Hepatocyte (in vitro differentiated cells): ENCODE measurements around the gene PCDH1. TPM values are rescaled to one million over a fixed set of nuclear protein-coding genes. Genes with fewer than 3 reads are reported as not detected.

Source experiments
- DNase-seq: peaks from one replicate; pipeline ENCODE4 v3.0.0-alpha.2; 2016; ENCODE audit warnings: low spot score
- H2AFZ ChIP-seq: fragments of 200-600 bp; sonication (generic); 2 replicates; pipeline ENCODE4 v1.6.0; 2016; ENCODE audit warnings: antibody characterized with exemption, mild to moderate bottlenecking
- H3K27ac ChIP-seq: fragments of 200-600 bp; sonication (generic); 2 replicates; pipeline ENCODE4 v1.5.1; 2016; ENCODE audit warnings: mild to moderate bottlenecking
- H3K27me3 ChIP-seq: fragments of 200-600 bp; sonication (generic); 2 replicates; pipeline ENCODE4 v1.6.1; 2016
- H3K36me3 ChIP-seq: fragments of 200-600 bp; sonication (generic); replicated peaks from 2 replicates; pipeline ENCODE4 v1.5.1; 2016; ENCODE audit warnings: low read depth; ENCODE audit not compliant: insufficient read depth
- H3K4me1 ChIP-seq: fragments of 200-600 bp; sonication (generic); 2 replicates; pipeline ENCODE4 v1.5.1; 2016; ENCODE audit warnings: mild to moderate bottlenecking, moderate library complexity; ENCODE audit not compliant: insufficient read depth
- H3K4me2 ChIP-seq: fragments of 200-600 bp; sonication (generic); 2 replicates; pipeline ENCODE4 v1.6.0; 2016
- H3K4me3 ChIP-seq: fragments of 200-600 bp; sonication (generic); 2 replicates; pipeline ENCODE4 v1.5.1; 2016; ENCODE audit warnings: mild to moderate bottlenecking
- H3K79me2 ChIP-seq: fragments of 200-600 bp; sonication (generic); 2 replicates; pipeline ENCODE4 v1.6.0; 2017; ENCODE audit warnings: mild to moderate bottlenecking
- H3K9me2 ChIP-seq: fragments of 200-600 bp; sonication (generic); replicated peaks from 2 replicates; pipeline ENCODE4 v1.6.0; 2017; ENCODE audit warnings: mild to moderate bottlenecking; ENCODE audit not compliant: insufficient read depth
- H3K9me3 ChIP-seq: fragments of 200-600 bp; sonication (generic); 2 replicates; pipeline ENCODE4 v1.5.1; 2016; ENCODE audit warnings: low read depth, mild to moderate bottlenecking
- H4K20me1 ChIP-seq: fragments of 200-600 bp; sonication (generic); 2 replicates; pipeline ENCODE4 v1.6.0; 2016; ENCODE audit warnings: mild to moderate bottlenecking; ENCODE audit not compliant: insufficient read depth, poor library complexity, severe bottlenecking
- CTCF ChIP-seq: fragments of 200-600 bp; sonication (generic); IDR thresholded peaks from 2 replicates; pipeline ENCODE4 v1.5.1; 2016; ENCODE audit warnings: antibody characterized with exemption, mild to moderate bottlenecking; ENCODE audit not compliant: poor library complexity
- EZH2 ChIP-seq: fragments of 200-600 bp; sonication (generic); IDR thresholded peaks from 2 replicates; pipeline ENCODE4 v1.6.1; 2016; ENCODE audit warnings: antibody characterized with exemption, mild to moderate bottlenecking, borderline replicate concordance
- EZH2phosphoT487 ChIP-seq: fragments of 200-600 bp; sonication (generic); IDR thresholded peaks from one replicate; pipeline ENCODE4 v1.6.1; 2018; ENCODE audit warnings: antibody characterized with exemption, mild to moderate bottlenecking, low read depth, moderate library complexity; ENCODE audit not compliant: unreplicated experiment, severe bottlenecking
- WGBS: methylation state at CpG from one replicate; pipeline ENCODE4 v1.1.6; 2016; ENCODE audit warnings: low lambda C conversion rate; ENCODE audit errors: missing lambda C conversion rate; 5-methylcytosine and 5-hydroxymethylcytosine counted together
- polyA plus RNA-seq: library from polyadenylated mRNA; unstranded; fragments of >200 nt; fragmentation: Nextera tagmentation; extraction: Ambion mirVana; gene quantifications from 2 replicates; pipeline ENCODE4 v1.2.1, GENCODE V29; 2016
- total RNA-seq: library from RNA; depleted of rRNA; stranded (reverse); fragments of >200 nt; gene quantifications from 2 replicates; pipeline ENCODE4 v1.2.3, GENCODE V29; 2014

The PCDH1 gene
- total and polyA plus RNA-seq, 2 experiments from 2014 or later = 8.6 to 10.5 TPM

GRCh38 chr5:141856037-141856790 is 22.0 kb downstream of the PCDH1 start:
- Histone ChIP-seq H3K79me2 (no peaks in the 10 kb centered on the region), H2AFZ (no peak overlapping the region), H3K9me3 (no peaks in the 10 kb centered on the region), H3K4me3 (no peak overlapping the region), H3K4me2 (no peak overlapping the region), H3K4me1 (no peaks in the 10 kb centered on the region), H3K27ac (no peak overlapping the region), H4K20me1 (no peaks in the 10 kb centered on the region), H3K9me2 (no peaks in the 10 kb centered on the region), H3K27me3 (no peaks in the 10 kb centered on the region), H3K36me3 (no peaks in the 10 kb centered on the region)
- no peak for DNase-seq
- TF ChIP-seq CTCF (no peak), EZH2 (no peak), EZH2phosphoT487 (no peak)
- WGBS = 96% methylated on average over 20 of the region's 21 CpGs

- H3K27me3 ChIP-seq = no peaks in the 10 kb centered on the region
- H3K36me3 ChIP-seq = no peaks in the 10 kb centered on the region
- no peaks in the 10 kb centered on the region for H3K9me2 ChIP-seq
- H3K79me2 ChIP-seq = no peaks in the 10 kb centered on the region
- H3K9me3 ChIP-seq = no peaks in the 10 kb centered on the region
- H3K27ac ChIP-seq = no peak overlapping the region
- 72% methylated on average over 8 of the region's 8 CpGs for WGBS
- TF ChIP-seq EZH2 (no peak), EZH2phosphoT487 (no peak), CTCF (no peak)
- no peaks in the 10 kb centered on the region for H4K20me1 ChIP-seq
- no peaks in the 10 kb centered on the region for H3K4me1 ChIP-seq
- H3K4me3 ChIP-seq = no peak overlapping the region
- H3K4me2 ChIP-seq = no peak overlapping the region
- no peak for DNase-seq
- no peak overlapping the region for H2AFZ ChIP-seq
Observed at GRCh38 chr5:141855265-141856036, 22.8 kb downstream of the PCDH1 start.

GRCh38 chr5:141853895-141854626 is 24.1 kb downstream of the PCDH1 start:
- 92% methylated on average over 19 of the region's 33 CpGs for WGBS
- H3K9me2 ChIP-seq = no peaks in the 10 kb centered on the region

More at GRCh38 chr5:141853895-141854626, 24.1 kb downstream of the PCDH1 start:
- H3K79me2 ChIP-seq = no peaks in the 10 kb centered on the region
- DNase-seq = no peak
- no peaks in the 10 kb centered on the region for H4K20me1 ChIP-seq
- no peak overlapping the region for H2AFZ ChIP-seq
- H3K4me1 ChIP-seq = peaks cover 4% of the 10 kb centered on the region
- H3K27me3 ChIP-seq = no peaks in the 10 kb centered on the region
- no peak overlapping the region for H3K4me3 ChIP-seq
- no peaks in the 10 kb centered on the region for H3K9me3 ChIP-seq
- no peak overlapping the region for H3K4me2 ChIP-seq
- TF ChIP-seq EZH2phosphoT487 (no peak), EZH2 (no peak), CTCF (no peak)
- H3K36me3 ChIP-seq = no peaks in the 10 kb centered on the region
- no peak overlapping the region for H3K27ac ChIP-seq
